ENCODE measurements around the gene CDT1. TPM values are rescaled to one million over a fixed set of nuclear protein-coding genes. Genes with fewer than 3 reads are reported as not detected.

Gene CDT1
- total and polyA plus RNA-seq, 2 donors from 2014 or later = 0.56 to 1.5 TPM

- intact Hi-C loops (cut with DNase I) = no loop called here
- Histone ChIP-seq H3K9ac (ENCODE audit: low read length in 3 of 3) (peak overlapping the region in 1 of 3 donors; percentile 40), H3K4me3 (ENCODE audit: low read length in 3 of 3) (no peak overlapping the region), H3K27ac (ENCODE audit: low read depth in 2 of 2, low read length in 2 of 2) (peak overlapping the region; percentile 43 to 44), H3K9me3 (ENCODE audit: control insufficient read depth in 2 of 3, insufficient read depth in 1 of 3, low read length in 3 of 3) (no peaks in the 10 kb centered on the region), H3K36me3 (ENCODE audit: control insufficient read depth in 2 of 3, insufficient read depth in 3 of 3, low read length in 3 of 3) (no peaks in the 10 kb centered on the region), H3K4me1 (ENCODE audit: control insufficient read depth in 2 of 3, insufficient read depth in 2 of 3, low read depth in 1 of 3, low read length in 3 of 3) (peaks cover 0 to 65% (median 29%) of the 10 kb centered on the region in 3 donors), H3K27me3 (ENCODE audit: control insufficient read depth, insufficient read depth, low read length) (no peaks in the 10 kb centered on the region)
- TF ChIP-seq CTCF (IDR thresholded peaks at IDR 0.05; ENCODE audit: borderline replicate concordance, extremely low read depth, insufficient read depth) = no peak
- DNase-seq = peak in 3 of 5 donors; percentile 49 to 77 (median 68)
- no peak for FAIRE-seq
These were observed 43.0 kb upstream of the CDT1 start for GRCh38 chr16:88760424-88761142.

- TF ChIP-seq CTCF (IDR thresholded peaks at IDR 0.05; ENCODE audit: borderline replicate concordance, extremely low read depth, insufficient read depth) = no peak
- H3K4me3 ChIP-seq (ENCODE audit: low read length in 3 of 3) = no peak overlapping the region
- intact Hi-C loops (cut with DNase I) = no loop called here
- DNase-seq (no peak), FAIRE-seq (no peak)
- no peak overlapping the region for H3K9ac ChIP-seq (ENCODE audit: low read length in 3 of 3)
- H3K36me3 ChIP-seq (ENCODE audit: control insufficient read depth in 2 of 3, insufficient read depth in 3 of 3, low read length in 3 of 3) = no peaks in the 10 kb centered on the region
- no peaks in the 10 kb centered on the region for H3K9me3 ChIP-seq (ENCODE audit: control insufficient read depth in 2 of 3, insufficient read depth in 1 of 3, low read length in 3 of 3)
- H3K27me3 ChIP-seq (ENCODE audit: control insufficient read depth, insufficient read depth, low read length) = no peaks in the 10 kb centered on the region
- H3K27ac ChIP-seq (ENCODE audit: low read depth in 2 of 2, low read length in 2 of 2) = peak overlapping the region in 1 of 2 donors; percentile 43
- peaks cover 0 to 65% (median 29%) of the 10 kb centered on the region in 3 donors for H3K4me1 ChIP-seq (ENCODE audit: control insufficient read depth in 2 of 3, insufficient read depth in 2 of 3, low read depth in 1 of 3, low read length in 3 of 3)
These were observed 42.5 kb upstream of the CDT1 start for GRCh38 chr16:88761143-88761534.

- intact Hi-C loops (cut with DNase I) = no loop called here
- H3K9me3 ChIP-seq (ENCODE audit: control insufficient read depth in 2 of 3, insufficient read depth in 1 of 3, low read length in 3 of 3) = no peaks in the 10 kb centered on the region
- H3K4me3 ChIP-seq (ENCODE audit: low read length in 3 of 3) = no peak overlapping the region
- FAIRE-seq (no peak), DNase-seq (no peak)
- peaks cover 0 to 68% (median 29%) of the 10 kb centered on the region in 3 donors for H3K4me1 ChIP-seq (ENCODE audit: control insufficient read depth in 2 of 3, insufficient read depth in 2 of 3, low read depth in 1 of 3, low read length in 3 of 3)
- no peaks in the 10 kb centered on the region for H3K27me3 ChIP-seq (ENCODE audit: control insufficient read depth, insufficient read depth, low read length)
- no peak overlapping the region for H3K9ac ChIP-seq (ENCODE audit: low read length in 3 of 3)
- TF ChIP-seq CTCF (IDR thresholded peaks at IDR 0.05; ENCODE audit: borderline replicate concordance, extremely low read depth, insufficient read depth) = no peak
- H3K27ac ChIP-seq (ENCODE audit: low read depth in 2 of 2, low read length in 2 of 2) = peak overlapping the region in 1 of 2 donors; percentile 43
- no peaks in the 10 kb centered on the region for H3K36me3 ChIP-seq (ENCODE audit: control insufficient read depth in 2 of 3, insufficient read depth in 3 of 3, low read length in 3 of 3)
These were observed 41.8 kb upstream of the CDT1 start for GRCh38 chr16:88761830-88762229.
